MCF 10A (cell line): Measurements from ENCODE around the gene MINDY2. TPM values are rescaled to one million over a fixed set of nuclear protein-coding genes. Genes with fewer than 3 reads are reported as not detected.

Experiments used
- BruUV-seq: library from RNA; stranded (reverse); fragments of 400-500 nt; replicated peaks from 2 replicates; lab custom pipeline; 2021; lab: Mats Ljungman, UMichigan
- CTCF ChIA-PET: fragments of 300-600 bp; sonication (Branson Sonifier 250); formaldehyde crosslinking; extraction: SDS; loops from one replicate; lab custom pipeline; 2021; ENCODE audit warnings: antibody characterized with exemption, inconsistent platforms; lab: Yijun Ruan, JAX
- POLR2A ChIA-PET: fragments of 300-600, 350-650 bp; sonication (Branson Sonifier 250); formaldehyde crosslinking; extraction: SDS; loops from one replicate; lab custom pipeline; 2020; ENCODE audit warnings: antibody characterized with exemption, inconsistent platforms; lab: Yijun Ruan, JAX
- DNase-seq: peaks from one replicate; pipeline ENCODE4 v3.0.0-alpha.2; 2018; ENCODE audit not compliant: unreplicated experiment
- H3K27ac Mint-ChIP-seq: one replicate; pipeline ENCODE4 v1.8.0; 2022; ENCODE audit warnings: mild to moderate bottlenecking, low read depth, mixed read lengths; ENCODE audit not compliant: unreplicated experiment
- H3K27me3 Mint-ChIP-seq: one replicate; pipeline ENCODE4 v1.8.0; 2022; ENCODE audit warnings: mixed read lengths; ENCODE audit not compliant: insufficient read depth, unreplicated experiment
- H3K36me3 Mint-ChIP-seq: one replicate; pipeline ENCODE4 v1.8.0; 2022; ENCODE audit warnings: mild to moderate bottlenecking, moderate library complexity, mixed read lengths; ENCODE audit not compliant: insufficient read depth, unreplicated experiment
- H3K4me1 Mint-ChIP-seq: one replicate; pipeline ENCODE4 v1.8.0; 2022; ENCODE audit warnings: mixed read lengths; ENCODE audit not compliant: insufficient read depth, unreplicated experiment
- H3K4me3 Mint-ChIP-seq: one replicate; pipeline ENCODE4 v1.8.0; 2022; ENCODE audit warnings: mild to moderate bottlenecking, moderate library complexity, mixed read lengths; ENCODE audit not compliant: unreplicated experiment
- H3K9me3 Mint-ChIP-seq: one replicate; pipeline ENCODE4 v1.8.0; 2022; ENCODE audit warnings: mixed read lengths; ENCODE audit not compliant: unreplicated experiment
- CTCF ChIP-seq: fragments of 200-600 bp; IDR thresholded peaks from one replicate; pipeline ENCODE4 v1.8.0; 2022; ENCODE audit warnings: antibody characterized with exemption, mild to moderate bottlenecking; ENCODE audit not compliant: unreplicated experiment
- intact Hi-C: fragments of 100-400 bp; cut with micrococcal nuclease; formaldehyde crosslinking; loops from 2 replicates; pipeline ENCODE4 v1.14.1; 2022
- total RNA-seq: library from RNA; stranded (reverse); gene quantifications from 2 replicates; pipeline ENCODE4 v1.2.3, GENCODE V29; 2022

MINDY2 gene
- total RNA-seq, 1 experiment from 2014 or later: 21.9 TPM

GRCh38 chr15:58760385-58761009 is 10.6 kb upstream of the MINDY2 start:
- no peaks in the 10 kb centered on the region for H3K36me3 Mint-ChIP-seq
- no TSS peak for BruUV-seq
- peaks cover 7% of the 10 kb centered on the region for H3K9me3 Mint-ChIP-seq
- no peaks in the 10 kb centered on the region for H3K27me3 Mint-ChIP-seq
- DNase-seq: no peak
- CTCF ChIA-PET: interaction anchor here (0.7 to 1.8 kb wide), 7 partner anchors 8 to 773 kb away, joined by 3 to 7 read pairs (median 4); partner anchors contain the start of genes ADAM10 and MINDY2
- TF ChIP-seq CTCF: no peak
- no peak overlapping the region for H3K4me3 Mint-ChIP-seq
- intact Hi-C loops: no loop called here
- H3K4me1 Mint-ChIP-seq: no peaks in the 10 kb centered on the region
- POLR2A ChIA-PET: interaction anchor here (3.2 to 3.5 kb wide), 2 partner anchors 10 kb away, joined by 19 to 28 read pairs; partner anchors contain the start of genes ADAM10 and MINDY2
- H3K27ac Mint-ChIP-seq: no peak overlapping the region

GRCh38 chr15:58761010-58761388 is 10.1 kb upstream of the MINDY2 start:
- Mint-ChIP-seq H3K4me1 (no peaks in the 10 kb centered on the region), H3K9me3 (peaks cover 7% of the 10 kb centered on the region), H3K4me3 (no peak overlapping the region), H3K27ac (no peak overlapping the region), H3K27me3 (no peaks in the 10 kb centered on the region), H3K36me3 (no peaks in the 10 kb centered on the region)
- ChIA-PET CTCF (interaction anchor here (1.1 to 1.8 kb wide), 2 partner anchors 10 to 11 kb away, joined by 4 to 7 read pairs; partner anchors contain the start of gene MINDY2), POLR2A (interaction anchor here (0.6 to 3.5 kb wide), 3 partner anchors 10 to 21 kb away, joined by 4 to 28 read pairs (median 19); partner anchors contain the start of genes ADAM10 and MINDY2)
- intact Hi-C loops: no loop called here
- no peak for DNase-seq
- no peak for TF ChIP-seq CTCF
- BruUV-seq: no TSS peak

- Mint-ChIP-seq H3K9me3 (peaks cover 14% of the 10 kb centered on the region), H3K4me3 (no peak overlapping the region), H3K36me3 (no peaks in the 10 kb centered on the region), H3K27ac (no peak overlapping the region), H3K4me1 (peaks cover 6% of the 10 kb centered on the region), H3K27me3 (no peaks in the 10 kb centered on the region)
- intact Hi-C loops: no loop called here
- no peak for TF ChIP-seq CTCF
- DNase-seq: no peak
- no TSS peak for BruUV-seq
- ChIA-PET CTCF (interaction anchor here (0.7 to 1.8 kb wide), 2 partner anchors 8 to 20 kb away, joined by 3 to 4 read pairs; partner anchors contain the start of gene MINDY2), POLR2A (interaction anchor here (3.2 kb wide), 1 partner anchor 8 kb away, joined by 19 read pairs; the partner anchor contains the start of gene MINDY2)
Observed at GRCh38 chr15:58762285-58762684, 8.8 kb upstream of the MINDY2 start.

GRCh38 chr15:58762731-58763130 is 8.4 kb upstream of the MINDY2 start:
- CTCF ChIA-PET: interaction anchor here (0.6 kb wide), 1 partner anchor 542 kb away, joined by 3 read pairs; no protein-coding TSS in a partner anchor
- DNase-seq: no peak
- TF ChIP-seq CTCF: no peak
- no peaks in the 10 kb centered on the region for H3K27me3 Mint-ChIP-seq
- POLR2A ChIA-PET: interaction anchor here (1.2 to 3.2 kb wide), 2 partner anchors 8 to 13 kb away, joined by 6 to 19 read pairs; partner anchors contain the start of genes ADAM10 and MINDY2
- BruUV-seq: no TSS peak
- peaks cover 14% of the 10 kb centered on the region for H3K9me3 Mint-ChIP-seq
- H3K36me3 Mint-ChIP-seq: no peaks in the 10 kb centered on the region
- H3K4me1 Mint-ChIP-seq: peaks cover 6% of the 10 kb centered on the region
- intact Hi-C loops: no loop called here
- H3K27ac Mint-ChIP-seq: no peak overlapping the region
- no peak overlapping the region for H3K4me3 Mint-ChIP-seq
